ENCODE results near the gene POU2F1.

The POU2F1 gene

GRCh38 chr1:167442142-167442848, 221.6 kb downstream of the POU2F1 start:
- peak; percentile 88 for DNase-seq (ENCODE audit: low spot score)

GRCh38 chr1:167442854-167443565, 222.3 kb downstream of the POU2F1 start:
- DNase-seq (ENCODE audit: low spot score): no peak

DNA sequence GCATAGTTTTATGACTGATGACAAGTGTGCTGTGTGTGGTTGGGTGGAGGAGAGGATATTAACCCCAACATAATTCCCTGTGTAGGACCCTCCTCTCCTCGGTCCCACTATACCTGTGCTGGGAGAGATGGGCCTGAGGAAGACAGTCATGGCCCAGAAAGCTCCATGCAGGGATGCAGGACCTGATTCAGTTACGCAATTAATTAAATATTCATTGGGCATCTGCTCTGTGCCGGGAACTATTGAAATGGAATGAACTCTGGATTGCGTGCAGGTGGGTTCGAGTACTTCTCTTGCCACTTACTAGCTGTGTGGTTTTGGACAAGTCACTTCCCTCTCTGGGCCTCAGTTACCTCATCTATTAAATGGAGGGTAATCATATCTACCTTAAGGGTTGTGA, 223.1 kb downstream of the POU2F1 start:
- no peak for DNase-seq (ENCODE audit: low spot score)

DNA sequence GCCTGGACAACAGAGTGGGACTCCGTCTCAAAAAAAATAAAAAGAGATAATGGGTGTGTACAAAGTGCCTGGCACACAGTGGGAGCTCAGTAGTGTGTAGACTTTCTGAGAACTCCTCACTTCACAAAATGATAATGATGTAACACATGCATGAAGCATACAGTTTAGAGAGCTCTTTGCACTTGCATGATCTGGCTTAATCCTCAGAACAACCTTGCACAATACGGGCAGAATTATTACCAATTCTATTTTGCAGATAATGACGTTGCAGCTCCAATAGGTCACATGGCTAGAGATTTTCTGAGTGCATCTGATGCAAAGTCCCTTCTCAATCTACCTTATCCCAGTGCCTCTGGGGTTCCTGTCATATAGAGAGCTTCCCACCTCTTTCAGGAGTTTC, 226.3 kb downstream of the POU2F1 start:
- no peak for DNase-seq (ENCODE audit: low spot score)

DNA sequence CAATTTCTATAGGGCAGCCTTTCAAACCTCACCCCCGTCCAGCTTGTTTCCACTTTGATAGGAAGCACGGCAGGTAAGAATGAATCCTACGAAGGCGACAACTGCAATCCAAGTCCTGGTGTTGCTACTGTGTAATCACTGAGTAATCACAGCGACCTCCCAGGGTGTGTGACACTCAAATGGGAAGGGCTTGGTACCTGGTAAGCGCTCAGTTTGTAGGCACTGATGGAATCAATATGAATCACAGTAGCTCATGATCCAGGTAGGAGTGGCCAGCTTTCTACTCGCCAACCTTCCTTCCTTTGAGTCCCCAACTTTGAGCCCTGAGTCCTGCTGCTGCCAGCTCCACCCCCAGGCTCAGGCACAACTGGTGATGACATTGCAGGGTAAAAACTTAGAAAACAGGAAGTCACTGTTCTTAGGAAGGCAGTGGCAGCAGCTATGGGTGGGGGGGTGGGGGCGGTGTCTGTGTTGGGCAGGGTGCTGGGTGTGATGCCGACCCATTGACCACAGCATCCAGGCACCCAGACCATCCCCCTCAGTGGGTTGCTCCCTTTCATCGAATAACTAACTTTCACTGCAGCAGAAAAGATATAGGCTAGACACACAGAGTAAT, 226.9 kb downstream of the POU2F1 start:
- DNase-seq (ENCODE audit: low spot score): no peak

GRCh38 chr1:167450843-167451242, 230.2 kb downstream of the POU2F1 start:
- no peak for DNase-seq (ENCODE audit: low spot score)

DNA sequence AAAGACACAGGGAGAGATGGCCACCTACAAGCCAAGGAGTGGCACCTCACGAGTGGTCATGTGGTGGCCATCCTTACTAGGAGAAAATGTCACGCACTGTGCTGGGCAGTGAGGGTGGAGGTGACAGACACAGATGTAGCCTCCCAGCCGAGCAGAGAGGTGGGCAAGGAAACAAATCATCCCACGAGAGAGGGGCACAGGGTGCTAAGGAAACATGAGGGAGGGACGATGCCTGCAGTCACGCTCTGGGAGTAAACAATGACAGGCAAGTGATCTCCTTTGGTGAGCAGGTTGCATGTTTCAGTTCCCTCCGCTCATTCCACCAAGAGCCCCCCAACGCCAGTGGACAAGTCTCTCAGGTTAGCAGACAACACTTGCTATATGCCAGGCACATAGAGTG, 231.8 kb downstream of the POU2F1 start:
- DNase-seq (ENCODE audit: low spot score): no peak

DNA sequence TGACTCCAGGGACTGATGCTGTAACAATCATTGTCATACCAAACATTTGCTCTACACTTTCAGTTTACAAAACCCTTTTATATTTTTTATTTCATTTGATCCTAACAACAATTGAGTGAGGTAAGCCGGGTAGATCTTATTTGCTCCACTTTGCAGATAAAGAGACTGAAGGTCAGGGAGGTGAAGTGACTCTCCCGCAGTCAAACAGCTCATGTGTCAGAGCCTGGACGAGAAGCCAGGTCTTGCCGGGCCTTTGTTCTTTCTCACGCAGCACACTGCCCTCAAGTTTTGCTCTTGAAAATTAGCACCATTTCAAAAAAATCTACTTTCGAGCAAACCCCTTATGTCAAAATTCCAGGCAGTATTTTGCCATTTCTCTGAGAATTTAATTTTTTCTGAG, 232.4 kb downstream of the POU2F1 start:
- no peak for DNase-seq (ENCODE audit: low spot score)

DNA sequence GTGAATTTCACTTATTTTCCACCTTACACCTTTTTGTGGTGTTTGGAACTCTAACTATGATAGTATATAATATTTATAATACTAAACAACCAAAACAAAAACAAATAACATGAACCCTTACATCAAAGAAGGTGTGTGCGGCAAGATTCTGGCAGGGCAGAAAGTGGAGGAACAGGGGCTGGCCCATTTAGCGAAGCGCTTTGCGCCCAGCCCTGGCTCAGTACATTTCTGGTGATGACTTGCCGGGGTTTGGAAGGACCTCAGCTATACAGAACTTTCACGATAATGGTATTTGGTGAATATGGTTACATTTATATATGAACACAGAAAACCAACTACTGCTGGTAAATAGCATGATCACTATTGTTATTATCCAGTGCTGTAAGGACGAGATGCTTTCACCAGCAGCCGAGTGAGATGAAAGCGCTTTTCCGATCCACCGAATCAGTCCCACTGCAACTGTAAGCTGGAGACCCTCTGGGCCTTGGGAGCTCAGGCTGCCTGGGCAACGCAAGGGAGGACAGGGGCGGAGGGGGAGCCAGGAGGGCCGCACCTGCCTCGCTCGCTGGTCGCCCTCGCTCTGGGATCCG, 233.7 kb downstream of the POU2F1 start:
- no peak for DNase-seq (ENCODE audit: low spot score)

DNA sequence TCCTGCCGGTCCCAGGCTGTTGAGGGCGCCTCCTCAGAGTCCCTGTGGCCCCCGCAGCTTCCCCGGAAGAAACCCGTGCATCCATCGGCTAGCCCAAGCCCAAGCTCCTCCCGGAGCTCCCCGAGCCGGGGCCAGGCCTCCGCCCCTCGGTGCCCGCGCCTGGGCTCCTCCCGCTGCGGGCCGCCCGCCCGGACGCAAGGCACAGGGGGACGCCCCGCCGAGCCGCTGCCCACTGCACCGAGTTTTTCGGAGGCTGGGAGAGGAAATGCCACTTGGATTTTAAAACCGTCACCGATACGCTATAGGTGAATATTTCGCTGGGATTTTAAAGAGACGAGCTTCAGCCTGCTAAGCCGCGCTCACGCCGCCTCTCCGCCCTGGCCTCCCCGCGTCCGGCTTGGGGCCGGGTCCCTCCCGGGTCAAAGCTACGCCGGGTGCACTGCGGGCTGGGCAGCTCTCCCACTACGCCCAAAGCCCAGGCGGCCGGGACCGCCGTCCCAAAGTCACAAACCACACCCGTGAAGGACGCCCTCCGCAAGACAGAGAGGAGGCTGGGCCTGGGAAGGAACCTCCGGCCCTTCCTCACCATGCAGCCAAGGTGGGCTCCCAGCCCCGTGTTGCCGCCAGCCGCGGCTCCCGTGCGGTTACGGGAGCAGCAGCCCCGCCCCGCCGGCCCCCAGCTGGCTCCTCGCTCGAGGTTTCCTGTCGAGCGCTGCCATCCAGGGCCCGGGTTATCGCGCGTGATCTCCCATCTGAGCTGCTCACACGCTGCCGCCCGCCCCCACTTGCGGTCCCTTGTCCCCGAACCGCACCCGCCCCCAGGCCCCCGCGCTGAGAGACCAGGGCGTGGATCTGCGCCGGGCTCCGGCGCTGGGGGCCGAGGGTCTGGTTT, 234.5 kb downstream of the POU2F1 start:
- DNase-seq (ENCODE audit: low spot score): peak; percentile 28

- no peak for DNase-seq (ENCODE audit: low spot score)
These were observed 235.2 kb downstream of the POU2F1 start for GRCh38 chr1:167455786-167456446.

DNA sequence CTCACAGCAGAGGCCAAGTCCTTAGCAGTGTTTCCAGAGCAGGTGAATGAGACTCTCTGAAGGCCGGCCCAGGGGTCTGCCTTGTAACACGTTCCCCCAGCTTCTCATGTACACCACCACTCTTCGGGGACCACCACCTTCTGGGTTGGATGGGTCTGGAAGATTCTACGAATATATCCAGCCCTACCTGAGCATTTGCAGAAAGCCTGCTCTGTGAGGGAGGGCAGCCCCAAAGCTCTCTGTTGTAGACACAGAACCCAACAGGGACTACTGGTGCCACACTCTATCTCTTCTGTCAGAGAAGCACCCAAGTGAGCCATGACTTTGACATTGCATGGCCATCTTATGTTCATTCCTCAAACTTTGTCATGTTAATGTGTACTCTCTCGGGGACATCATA, 235.8 kb downstream of the POU2F1 start:
- no peak for DNase-seq (ENCODE audit: low spot score)

DNA sequence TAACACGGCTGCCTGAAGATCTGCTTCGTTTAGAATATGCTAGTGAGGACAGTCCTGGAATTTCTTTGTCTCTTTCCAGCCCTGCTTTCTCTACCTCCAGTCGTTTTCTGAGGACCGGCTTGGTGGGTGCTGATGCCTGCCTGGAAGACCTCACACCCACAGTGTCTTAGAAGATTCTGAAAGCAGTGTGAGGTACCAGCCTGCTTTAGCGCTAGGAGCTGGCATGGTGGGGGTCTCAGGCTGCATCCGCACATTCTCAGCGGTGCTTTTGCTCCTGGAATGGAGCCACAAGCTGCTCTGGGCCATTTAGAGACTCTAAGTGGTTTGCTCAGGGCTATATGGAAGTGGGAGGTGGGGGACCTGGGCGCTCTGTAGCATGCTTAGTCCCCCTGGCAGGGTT, 236.2 kb downstream of the POU2F1 start:
- DNase-seq (ENCODE audit: low spot score): no peak

DNA sequence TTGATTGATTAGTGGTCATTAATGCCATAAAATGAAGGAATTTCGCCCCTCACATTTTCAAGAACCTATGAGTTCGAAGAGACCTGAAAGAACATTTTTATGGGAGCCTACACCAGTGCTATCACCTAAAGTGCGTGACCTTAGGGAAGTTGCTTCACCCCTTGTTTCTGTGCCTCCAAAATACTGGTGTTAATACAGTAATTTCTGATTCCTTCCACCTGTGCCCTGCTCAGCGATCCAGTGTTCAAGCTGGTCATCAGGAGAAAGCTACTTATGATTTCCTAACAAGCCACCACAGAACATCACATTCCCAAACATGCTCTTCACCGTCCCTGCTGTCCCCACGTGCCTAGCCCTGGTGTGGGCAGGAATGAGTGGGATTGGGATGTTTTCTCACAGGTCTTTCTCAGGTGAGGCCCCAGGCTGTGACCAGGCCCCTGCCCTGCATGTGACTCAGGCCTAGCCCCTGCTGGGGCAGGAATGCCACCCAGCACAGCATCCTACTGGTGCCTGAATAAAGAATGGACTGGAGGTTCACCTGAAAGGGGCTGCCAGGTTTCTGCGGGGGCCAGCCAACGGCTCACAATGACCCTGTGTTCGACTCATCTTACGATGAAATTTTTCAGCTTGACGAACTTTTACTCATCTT, 237.4 kb downstream of the POU2F1 start:
- DNase-seq (ENCODE audit: low spot score): no peak

- no peak for DNase-seq (ENCODE audit: low spot score)
These were observed 240.2 kb downstream of the POU2F1 start for GRCh38 chr1:167460836-167461235.

DNA sequence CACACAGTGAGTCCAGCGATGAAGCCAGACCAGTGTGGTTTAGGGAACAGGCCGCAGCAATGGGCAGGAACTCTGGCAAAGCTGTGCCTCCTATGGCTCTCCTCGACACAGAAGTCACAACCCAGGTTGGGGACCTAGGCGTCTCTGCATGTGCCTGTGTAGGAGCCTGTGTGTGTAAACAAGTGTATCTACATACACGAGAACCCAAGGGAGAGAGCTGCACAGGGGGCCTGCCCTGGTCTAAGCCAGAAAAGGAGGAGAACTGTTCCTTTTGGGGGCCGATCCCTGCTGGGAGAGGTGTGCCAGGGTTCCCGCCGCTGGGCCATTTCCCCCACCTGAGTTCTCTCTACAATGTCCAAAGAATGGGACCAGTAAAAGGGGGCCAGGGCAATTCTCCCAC, 241.7 kb downstream of the POU2F1 start:
- no peak for DNase-seq (ENCODE audit: low spot score)

GRCh38 chr1:167463080-167463479, 242.4 kb downstream of the POU2F1 start:
- no peak for DNase-seq (ENCODE audit: low spot score)

- DNase-seq (ENCODE audit: low spot score): no peak
These were observed 243.3 kb downstream of the POU2F1 start for GRCh38 chr1:167463875-167464575.

- DNase-seq (ENCODE audit: low spot score): no peak
These were observed 244.3 kb downstream of the POU2F1 start for GRCh38 chr1:167465018-167465417.

DNA sequence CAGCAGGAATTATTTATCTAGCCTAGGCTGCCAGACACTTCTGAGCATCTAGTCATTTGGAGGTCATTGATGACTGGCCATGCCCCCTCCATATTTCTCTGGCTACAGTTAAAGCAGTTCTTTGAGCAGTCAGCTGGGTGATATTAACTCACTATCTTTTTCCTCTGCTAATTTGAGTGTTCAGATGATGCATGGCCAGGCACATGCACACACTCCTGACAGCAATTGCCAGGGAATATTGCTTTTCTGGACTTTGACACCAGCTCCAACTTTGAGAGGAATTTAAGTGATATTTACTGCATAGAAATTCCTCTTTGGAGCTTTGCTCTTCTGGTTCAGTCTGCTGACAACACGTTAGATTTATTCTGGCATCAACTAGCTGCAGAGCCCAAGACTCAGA, 245.1 kb downstream of the POU2F1 start:
- no peak for DNase-seq (ENCODE audit: low spot score)

All from COLO829 (cell line).